ENCODE measurements around the gene WDR81.
"Not testable (repeated sequence)": the region's sequence is repeated elsewhere in the genome, so short reads cannot be mapped to it uniquely, and the experiment has no call there.

WDR81 gene

DNA sequence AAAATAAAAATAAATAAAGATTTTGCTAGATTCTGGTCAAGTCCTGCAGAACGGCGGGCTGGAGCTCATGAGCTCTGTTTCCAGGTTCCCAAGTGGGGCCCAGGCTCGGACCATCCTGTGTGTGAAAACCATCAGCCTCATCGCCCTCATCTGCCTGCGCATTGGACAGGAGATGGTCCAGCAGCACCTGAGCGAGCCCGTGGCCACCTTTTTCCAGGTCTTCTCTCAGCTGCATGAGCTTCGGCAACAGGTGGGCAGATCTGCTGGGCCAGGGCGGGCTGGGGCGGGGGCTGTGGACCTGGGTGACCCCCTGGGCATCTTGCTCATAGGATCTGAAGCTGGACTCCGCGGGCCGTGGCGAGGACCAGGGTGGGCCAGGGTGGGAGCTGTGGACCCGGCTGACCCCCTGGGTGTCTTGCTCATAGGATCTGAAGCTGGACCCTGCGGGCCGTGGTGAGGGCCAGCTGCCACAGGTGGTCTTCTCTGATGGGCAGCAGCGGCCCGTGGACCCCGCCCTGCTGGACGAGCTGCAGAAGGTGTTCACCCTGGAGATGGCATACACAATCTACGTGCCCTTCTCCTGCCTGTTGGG is 7.8 kb downstream of the WDR81 start:
- no peak for DNase-seq

DNA sequence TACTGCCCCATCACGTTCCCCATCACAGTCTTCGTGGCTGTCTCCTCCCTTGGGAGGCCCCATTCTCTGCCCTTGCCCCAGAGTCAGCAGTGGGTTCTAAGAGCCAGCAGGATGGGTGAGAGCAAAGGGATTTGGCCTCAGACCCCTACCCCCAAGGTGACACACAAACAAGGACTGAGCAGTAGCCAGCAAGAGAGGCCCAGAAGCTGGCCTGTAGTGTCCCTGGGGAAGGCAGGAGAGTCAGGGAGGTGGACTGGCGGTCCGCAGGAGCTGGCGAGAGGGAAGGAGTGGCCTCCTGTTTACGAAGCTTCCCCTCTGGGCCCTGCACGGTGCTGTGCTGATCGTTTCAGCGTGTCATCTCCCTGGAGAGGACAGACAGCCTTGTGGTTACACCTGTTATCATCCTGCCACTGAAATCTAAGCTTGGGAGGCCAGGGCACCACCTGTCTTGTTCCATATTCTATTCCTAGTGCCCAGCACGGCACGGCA is 8.4 kb downstream of the WDR81 start:
- no peak for DNase-seq

DNA sequence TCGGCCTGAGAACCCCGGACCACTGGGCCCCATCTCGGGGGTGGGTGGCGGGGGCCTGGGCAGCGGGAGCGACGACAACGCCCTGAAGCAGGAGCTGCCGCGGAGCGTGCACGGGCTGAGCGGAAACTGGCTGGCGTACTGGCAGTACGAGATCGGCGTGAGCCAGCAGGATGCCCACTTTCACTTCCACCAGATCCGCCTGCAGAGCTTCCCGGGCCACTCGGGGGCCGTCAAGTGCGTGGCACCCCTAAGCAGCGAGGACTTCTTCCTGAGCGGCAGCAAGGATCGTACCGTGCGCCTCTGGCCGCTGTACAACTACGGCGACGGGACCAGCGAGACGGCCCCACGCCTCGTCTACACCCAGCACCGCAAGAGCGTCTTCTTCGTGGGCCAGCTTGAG is 9.3 kb downstream of the WDR81 start:
- DNase-seq: no peak

DNA sequence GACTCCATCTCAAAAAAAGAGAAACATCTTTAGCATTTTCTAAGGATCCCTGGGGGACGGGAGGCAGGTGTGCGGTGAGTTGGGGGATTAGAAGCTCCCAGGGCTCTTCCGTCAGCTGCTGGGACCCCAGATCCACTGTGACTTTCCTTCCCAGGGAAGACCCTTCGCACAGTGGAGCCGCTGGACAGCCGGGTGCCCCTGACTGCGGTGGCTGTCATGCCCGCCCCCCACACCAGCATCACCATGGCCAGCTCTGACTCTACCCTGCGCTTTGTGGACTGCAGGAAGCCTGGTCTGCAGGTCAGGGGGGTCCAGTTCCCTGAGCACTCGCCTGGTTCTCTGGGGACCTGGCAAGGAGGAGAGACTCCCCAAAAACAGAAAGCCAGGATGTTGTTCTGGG is 10.9 kb downstream of the WDR81 start:
- no peak for DNase-seq

DNA sequence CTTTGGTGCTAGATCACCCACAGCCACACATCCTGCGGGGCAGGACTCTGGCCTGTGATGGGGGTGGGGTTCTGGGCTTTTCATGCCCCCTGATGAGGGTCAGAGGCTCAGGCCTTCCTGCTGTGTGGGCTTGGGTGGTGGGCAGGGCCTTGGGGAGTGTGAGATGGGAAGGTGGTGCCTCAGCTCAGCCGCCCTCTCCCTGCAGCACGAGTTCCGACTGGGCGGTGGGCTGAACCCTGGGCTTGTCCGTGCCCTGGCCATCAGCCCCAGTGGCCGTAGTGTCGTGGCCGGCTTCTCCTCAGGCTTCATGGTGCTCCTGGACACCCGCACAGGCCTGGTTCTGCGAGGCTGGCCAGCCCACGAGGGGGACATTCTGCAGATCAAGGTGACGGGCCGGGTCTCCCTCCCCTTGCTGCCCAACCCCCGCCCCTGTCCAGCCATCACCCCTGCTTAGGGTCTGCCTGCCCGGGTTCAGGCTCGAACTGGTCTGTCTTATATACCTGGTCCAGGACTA is 11.4 kb downstream of the WDR81 start:
- DNase-seq: no peak

DNA sequence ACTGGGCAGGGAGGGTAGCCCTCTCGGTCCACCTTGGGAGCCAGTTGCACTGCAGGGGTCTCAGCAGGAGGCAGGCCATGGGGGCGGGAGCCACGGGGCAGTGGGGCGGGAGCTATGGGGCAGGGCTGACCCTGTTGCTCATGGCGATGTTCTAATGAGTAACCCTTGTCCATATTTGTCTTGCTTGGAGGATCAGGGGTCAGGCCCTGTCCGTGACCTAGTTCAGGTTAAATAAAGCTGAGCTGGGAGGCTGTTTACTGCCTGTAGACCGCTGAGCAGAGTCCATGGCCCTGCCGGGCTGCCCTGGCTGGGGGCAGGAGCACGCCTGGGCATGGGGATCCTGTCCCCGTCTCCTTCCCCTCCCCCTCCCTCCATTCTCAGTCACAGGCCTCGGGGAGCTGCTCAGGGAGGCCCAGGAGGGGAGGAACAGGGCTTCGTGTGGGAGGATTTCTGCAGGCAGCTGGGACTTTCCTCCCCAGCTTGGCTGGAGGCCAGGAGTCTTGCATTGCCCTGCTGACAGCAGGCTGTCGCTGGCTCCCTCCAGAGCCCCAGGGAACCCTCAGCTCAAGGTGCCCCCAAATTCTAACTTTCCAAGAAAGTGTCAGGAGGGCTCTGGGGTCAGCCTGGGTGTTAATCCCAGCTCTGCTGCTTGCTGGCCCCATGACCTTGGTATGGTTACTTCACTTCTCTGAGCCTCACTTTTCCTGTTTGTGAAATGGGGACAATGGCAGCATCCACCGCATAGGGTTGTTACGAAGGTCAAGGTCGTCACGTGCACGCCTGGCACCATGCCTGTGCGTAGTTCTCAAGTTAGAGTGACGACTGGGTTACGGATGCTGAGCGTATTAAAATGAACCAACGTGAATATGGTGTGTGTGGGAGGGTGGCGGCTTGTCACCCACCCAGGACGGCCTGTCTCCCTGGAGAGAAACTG is 12.1 kb downstream of the WDR81 start:
- no peak for DNase-seq

DNA sequence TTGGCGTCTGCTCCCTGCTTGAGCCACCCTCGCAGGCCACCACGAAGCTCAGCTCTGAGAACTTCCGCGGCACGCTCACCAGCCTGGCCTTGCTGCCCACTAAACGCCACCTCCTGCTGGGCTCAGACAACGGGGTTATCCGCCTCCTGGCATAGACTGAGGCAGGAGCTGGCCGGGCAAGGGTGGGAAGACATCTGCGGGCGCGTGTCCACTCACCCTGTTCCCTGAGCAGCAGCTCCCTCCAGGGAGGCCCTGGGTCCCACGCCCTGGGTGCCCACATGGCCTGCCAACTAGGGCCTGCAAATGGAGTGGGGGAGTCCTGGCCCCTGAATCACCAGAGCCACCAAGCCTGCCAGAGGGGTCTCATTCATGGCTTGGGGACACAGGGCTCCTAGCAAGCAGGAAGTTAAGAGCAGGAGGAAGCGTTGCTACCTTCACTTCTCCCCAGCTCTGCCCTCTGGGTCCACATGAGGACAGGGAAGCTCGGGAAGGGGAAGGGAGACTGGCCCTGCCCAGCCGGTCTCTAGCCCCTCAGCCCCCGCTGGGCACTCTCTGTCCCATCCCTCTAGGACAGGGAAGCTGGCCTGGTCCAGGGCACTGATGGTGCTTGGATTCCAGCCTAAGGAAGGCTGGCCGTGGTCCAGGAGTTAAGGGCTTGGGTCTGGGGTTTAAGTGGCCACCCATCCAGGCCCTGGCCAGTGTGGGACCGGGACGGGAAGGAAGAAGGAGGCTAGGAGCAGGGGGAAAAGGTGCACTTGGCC is 13.2 kb downstream of the WDR81 start:
- no peak for DNase-seq

DNA sequence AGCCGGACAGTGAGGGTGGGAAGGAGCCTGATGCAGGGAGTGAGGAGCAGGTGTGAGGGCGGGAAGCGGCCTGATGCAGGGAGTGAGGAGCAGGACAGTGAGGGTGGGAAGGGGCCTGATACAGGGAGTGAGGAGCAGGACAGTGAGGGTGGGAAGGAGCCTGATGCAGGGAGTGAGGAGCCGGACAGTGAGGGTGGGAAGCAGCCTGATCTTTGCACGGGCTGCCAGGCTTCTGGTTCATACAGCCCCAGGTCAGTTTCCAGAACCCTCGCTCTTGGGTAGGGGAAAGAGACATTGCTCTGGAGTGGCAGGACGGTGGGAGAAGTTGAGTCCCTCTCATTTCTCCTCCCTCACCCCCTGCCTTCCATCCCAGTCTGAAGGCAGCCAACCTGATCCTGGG is 17.4 kb downstream of the WDR81 start:
- DNase-seq: not testable (repeated sequence)

DNA sequence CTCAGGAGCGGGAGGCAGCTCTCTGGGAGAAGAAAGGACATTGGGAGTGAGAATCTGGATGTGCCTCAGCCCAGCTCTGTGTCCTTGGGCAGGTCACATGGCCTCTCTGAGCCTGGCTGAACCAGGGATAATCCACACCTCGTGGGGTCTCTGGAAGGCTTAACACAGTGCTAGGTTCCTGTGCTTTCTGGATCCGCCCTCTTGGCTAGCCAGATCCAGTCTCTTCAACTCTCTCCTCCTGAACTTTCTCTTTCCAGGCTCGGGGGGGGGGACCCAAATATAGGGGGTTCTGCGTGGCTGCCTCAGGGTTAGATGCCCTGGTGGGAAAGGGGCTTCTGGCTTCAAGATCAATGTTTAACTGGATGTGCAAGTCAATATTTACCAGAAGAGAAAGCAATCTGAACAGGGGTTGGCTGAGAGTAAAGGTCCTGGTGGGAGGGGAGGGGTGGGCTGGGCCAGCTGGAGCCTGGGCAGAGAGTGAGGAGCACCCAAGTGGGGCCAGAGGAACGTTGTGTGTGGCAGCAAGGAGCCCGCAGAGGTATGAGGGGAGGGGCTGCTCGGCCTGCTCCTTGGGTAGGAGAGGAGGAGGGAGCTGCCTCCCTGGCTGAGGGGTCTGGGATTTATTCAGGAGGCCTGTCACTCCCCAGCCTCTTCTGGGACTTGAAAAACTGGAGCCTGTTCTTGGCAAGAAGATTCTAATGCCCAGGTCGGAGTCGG is 18.0 kb downstream of the WDR81 start, which contains the start of gene SERPINF2:
Gene SERPINF2, plus strand, starts transcription at position 501 of the 717 bp plus-strand sequence. CDS start 2,125 bp downstream, outside the sequence.
- no peak for DNase-seq

DNA sequence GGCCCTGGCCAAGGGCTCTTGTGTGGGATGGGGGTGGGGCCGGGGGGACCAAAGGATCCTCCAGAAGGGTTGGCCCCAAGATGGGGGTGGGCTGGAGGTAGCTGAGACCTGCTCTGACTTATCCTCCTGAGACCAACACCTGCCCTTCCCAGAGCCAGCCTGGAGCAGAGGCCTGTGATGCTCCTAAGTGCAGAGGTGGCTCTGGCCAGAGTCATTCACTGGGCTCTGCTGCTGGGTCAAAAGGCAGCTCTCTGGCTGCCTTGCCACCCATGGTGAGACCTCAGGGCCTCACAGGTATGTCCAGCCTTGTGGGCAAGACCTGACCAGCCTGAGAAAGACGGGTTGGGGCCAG is 18.6 kb downstream of the WDR81 start:
- no peak for DNase-seq

DNA sequence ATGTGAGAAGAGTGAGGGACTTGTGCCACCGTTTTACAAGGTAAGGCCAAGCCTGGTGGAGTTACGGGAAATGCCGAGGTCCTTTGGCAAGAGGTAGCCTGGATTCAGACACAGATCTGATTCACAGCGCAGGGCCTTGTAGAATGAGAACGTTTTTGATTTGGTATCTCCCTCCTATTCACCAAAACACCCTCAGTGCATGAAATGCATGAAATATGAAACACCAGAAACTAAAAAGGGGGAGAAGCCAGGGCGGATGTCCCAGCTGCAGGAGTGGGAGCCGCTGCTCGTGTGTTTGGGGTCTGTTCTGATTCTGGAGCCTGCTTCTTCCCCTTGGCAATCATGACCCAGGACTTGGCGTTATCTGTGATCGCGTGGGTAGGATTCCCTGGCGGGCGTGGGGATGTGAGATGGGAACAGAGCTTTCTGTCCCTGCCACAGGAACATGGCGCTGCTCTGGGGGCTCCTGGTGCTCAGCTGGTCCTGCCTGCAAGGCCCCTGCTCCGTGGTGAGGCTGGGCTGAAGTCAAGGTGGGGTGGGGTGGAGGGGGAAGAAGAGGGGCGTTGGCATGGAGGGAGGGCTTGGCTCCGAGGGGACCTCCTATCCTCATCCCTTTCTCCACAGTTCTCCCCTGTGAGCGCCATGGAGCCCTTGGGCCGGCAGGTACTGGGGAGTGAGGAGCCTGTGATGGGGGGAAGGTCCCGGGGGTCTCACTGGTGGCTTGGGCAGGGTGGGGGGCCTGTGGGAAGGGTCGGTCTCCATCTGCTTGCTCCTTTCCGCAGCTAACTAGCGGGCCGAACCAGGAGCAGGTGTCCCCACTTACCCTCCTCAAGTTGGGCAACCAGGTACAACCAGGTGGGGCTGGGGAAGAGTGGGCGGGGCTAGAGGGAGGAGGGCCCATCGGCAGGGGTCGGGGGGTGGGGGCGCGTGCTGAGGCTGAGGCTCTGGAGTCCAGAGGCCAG is 20.3 kb downstream of the WDR81 start:
- DNase-seq: no peak

DNA sequence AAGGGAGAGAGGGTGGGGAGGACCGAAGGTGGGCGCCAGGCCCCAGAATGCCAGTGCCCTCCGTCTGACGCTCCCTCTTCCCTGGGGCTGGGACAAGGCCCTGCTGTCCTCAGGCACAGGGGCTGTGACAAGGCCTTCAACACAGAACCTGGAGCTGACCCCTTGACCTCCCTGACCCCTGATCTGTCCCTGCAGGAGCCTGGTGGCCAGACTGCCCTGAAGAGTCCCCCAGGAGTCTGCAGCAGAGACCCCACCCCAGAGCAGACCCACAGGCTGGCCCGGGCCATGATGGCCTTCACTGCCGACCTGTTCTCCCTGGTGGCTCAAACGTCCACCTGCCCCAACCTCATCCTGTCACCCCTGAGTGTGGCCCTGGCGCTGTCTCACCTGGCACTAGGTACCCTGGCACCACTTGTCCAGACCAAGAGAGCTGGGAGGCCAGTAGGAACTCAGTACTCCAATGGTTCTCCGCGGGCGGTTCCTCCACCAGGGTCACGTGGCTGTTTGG is 21.1 kb downstream of the WDR81 start:
- DNase-seq: no peak

DNA sequence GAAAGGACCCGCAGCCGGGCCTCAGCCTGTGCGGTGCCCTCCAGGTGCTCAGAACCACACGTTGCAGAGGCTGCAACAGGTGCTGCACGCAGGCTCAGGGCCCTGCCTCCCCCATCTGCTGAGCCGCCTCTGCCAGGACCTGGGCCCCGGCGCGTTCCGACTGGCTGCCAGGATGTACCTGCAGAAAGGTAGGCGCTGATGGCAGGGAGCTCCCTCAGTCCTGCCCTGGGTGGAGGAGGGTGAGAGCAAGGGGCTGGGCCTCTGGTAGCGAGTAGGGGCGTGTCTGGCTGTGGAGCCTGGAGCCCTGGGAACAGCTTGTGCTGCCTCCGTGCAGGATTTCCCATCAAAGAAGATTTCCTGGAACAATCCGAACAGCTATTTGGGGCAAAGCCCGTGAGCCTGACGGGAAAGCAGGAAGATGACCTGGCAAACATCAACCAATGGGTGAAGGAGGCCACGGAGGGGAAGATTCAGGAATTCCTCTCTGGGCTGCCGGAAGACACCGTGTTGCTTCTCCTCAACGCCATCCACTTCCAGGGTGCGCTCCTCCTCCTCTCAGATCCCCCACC is 22.6 kb downstream of the WDR81 start:
- no peak for DNase-seq

DNA sequence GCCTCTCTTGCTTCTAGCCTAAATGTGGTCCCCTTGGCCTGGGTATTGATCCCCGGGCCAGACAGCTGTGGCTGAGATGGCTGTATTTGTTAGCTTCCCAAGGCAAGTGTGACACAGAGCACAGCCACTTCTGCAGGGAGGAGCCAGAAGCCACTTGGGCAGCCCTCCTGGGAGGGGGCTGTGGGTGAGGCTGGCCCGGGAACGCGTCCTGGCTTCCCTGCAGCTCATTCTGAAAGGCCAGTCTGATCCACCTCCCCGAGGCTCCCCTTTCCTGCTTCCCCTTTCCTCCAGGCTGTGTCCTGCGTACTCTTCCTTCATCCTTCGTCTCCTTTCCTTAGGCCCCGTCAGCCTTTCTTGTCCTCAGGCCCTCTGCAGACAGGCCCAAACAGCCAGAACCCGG is 26.1 kb downstream of the WDR81 start:
- no peak for DNase-seq

DNA sequence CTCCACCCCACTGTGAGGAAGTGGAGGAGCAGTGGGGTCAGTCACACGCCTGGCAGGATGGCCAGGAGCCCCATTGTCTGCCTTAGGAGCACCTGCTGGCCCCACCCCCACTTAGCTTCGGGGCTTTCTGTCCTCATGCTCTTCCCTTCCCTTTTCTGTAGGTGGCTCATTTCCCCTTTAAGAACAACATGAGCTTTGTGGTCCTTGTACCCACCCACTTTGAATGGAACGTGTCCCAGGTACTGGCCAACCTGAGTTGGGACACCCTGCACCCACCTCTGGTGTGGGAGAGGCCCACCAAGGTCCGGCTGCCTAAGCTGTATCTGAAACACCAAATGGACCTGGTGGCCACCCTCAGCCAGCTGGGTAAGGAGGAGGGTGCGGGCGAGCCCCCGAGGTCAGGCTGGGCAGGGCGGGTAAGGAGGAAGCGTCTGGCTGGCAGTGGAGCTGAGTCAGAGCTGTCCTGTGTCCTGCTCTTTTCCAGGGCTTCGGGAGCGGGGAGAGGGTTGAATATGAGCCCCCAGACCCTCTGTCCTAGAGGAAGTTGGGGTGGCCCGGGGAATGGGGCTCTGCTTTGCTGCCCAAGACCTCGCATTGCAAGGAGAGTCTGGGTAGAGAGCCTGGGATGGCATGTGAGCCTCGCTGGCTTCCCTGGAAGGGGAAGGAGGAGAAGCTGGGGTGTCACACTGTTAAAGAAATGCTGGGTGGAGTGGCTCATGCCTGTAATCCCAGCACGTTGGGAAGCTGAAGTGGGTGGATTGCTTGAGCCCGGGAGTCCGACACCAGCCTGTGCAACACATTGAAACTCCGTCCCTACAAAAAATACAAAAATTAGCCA is 28.1 kb downstream of the WDR81 start:
- DNase-seq: peak; percentile 11

DNA sequence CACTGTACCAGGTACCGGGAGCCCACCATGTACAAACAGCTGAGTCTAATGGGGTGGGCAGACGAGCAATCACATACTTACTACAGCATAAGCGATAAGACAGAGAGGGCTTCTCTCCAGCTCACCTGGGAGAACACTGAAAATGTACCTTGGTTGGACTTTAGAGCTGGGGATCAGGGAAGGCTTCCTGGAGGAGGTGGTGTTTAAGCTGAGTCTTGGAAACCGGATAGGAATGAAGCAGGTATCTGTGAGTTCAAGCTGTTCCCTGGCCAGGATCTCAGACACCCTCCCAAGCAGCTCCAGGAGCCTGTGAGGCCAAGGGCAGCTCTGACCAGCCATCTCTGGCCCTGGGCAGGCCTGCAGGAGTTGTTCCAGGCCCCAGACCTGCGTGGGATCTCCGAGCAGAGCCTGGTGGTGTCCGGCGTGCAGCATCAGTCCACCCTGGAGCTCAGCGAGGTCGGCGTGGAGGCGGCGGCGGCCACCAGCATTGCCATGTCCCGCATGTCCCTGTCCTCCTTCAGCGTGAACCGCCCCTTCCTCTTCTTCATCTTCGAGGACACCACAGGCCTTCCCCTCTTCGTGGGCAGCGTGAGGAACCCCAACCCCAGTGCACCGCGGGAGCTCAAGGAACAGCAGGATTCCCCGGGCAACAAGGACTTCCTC is 29.4 kb downstream of the WDR81 start:
- no peak for DNase-seq

DNA sequence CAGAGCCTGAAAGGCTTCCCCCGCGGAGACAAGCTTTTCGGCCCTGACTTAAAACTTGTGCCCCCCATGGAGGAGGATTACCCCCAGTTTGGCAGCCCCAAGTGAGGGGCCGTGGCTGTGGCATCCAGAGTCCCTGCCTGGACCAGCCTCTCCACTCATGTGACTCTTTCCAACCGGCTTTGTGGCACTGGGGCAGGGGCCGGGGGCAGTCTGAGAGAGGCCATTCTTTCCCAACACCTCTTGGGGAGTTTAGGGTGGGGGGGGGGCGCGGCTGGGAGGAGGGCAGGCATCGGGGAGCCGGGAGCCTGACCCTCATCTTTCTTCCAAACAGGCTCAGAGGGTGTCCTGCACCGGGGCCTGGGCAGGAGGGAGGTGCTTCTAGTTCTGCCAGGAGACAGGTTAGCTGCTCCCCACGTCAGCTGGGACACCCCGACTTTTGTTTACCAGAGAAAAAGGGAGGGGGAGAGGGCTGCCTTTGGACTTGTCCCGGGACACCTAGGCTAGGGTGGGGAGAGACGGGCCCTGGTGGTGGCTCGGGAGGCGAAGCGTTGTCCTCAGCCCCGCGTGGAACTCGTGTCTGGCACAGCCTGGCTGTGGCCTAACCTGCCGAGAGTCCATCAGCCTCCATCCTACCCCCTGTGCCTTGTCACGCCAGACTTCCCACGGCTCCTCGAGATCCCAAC is 30.1 kb downstream of the WDR81 start:
- no peak for DNase-seq

DNA sequence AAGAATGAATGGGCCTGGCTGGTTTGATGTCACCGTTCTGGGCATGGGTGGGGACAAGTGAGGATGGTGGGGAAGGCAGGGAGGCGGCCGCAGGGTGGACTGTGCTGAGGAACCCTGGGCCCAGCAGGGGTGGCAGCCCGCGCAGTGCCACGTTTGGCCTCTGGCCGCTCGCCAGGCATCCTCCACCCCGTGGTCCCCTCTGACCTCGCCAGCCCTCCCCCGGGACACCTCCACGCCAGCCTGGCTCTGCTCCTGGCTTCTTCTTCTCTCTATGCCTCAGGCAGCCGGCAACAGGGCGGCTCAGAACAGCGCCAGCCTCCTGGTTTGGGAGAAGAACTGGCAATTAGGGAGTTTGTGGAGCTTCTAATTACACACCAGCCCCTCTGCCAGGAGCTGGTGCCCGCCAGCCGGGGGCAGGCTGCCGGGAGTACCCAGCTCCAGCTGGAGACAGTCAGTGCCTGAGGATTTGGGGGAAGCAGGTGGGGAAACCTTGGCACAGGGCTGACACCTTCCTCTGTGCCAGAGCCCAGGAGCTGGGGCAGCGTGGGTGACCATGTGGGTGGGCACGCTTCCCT is 30.8 kb downstream of the WDR81 start:
- no peak for DNase-seq
